CD4-positive, alpha-beta T cell treated with Interleukin-10 for 1 hour (primary cell): ENCODE data around the gene SLC22A17.
"Not testable (repeated sequence)": the region's sequence is repeated elsewhere in the genome, so short reads cannot be mapped to it uniquely, and the experiment has no call there.

Experiments
- DNase-seq: peaks from one replicate; pipeline ENCODE4 v3.0.0-alpha.2; 2020

The SLC22A17 gene

DNA sequence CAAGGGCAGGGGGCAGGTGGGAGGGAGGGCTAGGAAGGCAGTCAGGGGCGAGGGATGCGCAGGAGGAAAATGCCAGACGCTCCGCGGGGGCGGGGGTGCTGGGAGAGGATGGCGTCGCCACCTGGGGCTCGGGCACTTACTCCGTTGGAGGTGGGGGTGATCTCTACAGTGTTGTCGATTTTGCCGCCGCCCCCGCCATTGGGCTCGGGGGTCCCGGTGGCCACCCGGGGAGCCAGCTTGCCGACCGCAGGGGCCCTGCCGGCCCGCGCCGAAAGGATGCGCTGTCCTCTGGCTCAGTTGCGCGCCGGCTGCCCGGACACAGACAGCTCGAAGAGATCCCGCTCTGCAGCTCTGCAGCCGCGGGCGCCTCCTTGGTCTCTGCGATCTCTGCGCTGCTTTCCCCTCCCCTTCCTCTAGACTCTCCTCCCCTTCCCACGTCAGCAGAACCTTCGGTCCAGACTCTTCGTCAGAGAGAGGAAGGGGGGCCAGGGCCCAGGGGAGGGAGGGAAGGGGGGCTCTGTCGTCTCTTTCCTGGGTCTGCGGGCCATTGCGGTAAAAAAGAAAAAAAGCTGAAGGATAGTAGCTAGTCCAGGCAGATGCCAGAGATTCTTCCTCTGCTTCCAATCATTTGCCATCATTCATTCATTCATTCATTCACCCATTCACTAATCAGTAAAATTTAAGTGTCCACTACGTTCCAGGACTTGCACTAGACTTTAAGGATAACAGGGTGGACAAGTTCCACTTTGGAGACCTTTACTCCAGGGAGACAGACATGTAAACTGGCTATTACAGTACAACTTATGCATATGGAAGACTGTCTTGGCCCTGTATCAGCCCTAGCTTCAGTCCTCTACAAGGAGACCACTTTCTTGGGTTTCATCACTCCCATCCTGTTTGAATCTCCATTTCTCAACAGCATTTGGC, at the start of gene SLC22A17:
Gene SLC22A17, minus strand, starts transcription at position 382 of the 927 bp plus-strand sequence.
- peak; percentile 64 for DNase-seq

DNA sequence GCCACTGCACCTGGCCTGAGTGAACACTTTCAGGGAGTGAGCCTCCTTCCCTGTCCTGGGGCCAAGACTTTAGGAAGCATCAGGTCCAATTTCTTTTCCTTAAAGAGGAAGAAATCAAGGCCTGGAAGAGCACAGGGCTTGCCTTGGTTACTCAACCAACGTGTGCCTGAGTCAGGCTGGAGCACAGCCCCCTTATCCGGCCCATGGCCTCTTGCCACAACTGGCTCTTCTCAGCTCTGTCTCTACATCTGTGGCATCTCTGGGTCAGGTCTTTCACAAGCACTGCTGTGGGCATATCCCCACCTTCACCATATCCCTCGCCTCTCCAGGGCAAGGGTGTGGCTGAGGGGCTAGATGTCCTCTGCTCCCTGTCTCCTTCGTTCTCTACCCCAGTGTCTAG, 48.6 kb upstream of the SLC22A17 start:
- no peak for DNase-seq

DNA sequence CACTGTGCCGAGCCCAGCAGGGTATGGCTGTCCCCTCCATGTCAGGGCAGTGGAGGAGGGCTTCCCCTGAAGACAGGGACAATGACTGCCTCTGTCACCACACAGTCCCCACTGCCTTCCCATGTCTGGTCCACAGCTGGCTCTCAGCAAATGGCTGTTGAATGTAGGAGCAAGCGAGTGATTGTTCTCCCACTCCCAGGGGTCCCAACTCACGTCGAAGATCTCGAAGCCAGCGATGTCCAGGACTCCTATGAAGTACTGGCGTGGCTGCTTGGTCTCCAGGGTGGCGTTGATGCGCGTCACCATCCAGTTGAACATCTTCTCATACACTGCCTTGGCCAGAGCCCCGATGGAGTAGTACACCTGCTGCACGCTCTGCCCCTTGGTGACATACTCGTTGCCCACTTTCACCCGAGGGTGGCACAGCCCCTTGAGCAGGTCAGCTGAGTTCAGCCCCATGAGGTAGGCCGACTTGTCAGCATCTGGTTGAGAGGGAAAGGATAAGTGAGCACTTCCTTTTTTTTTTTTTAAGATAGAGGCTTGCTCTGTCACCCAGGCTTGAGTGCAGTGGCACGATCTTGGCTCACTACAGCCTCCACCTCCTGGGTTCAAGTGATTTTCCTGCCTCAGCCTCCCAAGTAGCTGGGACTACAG, 47.9 kb upstream of the SLC22A17 start:
- DNase-seq, result not testable (repeated sequence)

DNA sequence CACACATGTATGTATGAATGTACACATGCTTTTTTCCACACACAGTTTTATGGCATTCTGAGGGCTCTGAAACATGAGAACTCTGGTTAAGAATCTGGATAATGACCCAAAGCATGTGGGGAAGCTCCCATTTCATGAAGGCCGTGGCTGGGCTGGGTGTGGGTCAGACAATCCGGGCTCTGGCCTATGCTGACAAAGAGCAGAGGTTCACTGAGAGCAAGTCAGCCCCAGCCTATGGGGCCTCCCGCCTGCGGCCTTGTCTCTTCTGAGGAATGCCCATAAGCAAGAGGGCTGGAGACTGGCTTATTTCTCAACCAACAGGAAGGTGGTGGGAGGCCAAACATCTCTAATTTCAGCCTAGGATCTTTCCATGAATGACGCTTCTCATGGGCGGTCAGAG, 46.9 kb upstream of the SLC22A17 start:
- no peak for DNase-seq

DNA sequence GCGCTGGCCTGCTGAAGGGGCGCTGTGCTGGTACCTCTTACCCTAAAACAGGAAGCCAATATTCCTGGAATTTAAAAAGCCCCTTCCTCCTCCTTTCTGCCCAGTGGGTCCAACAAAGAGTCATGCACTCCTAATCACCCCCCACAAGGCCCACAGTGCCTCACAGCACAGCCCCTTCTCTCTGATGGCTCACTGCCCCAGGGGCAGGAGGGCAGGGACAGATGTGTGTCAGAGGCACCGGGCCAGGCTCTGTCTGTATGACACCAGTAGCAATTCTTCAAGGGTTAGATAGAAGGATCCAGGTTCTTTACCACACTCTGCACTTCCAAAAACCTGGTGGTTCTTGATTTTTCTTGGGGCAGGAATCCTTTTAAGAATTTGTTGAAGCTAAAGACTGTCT, 46.4 kb upstream of the SLC22A17 start:
- DNase-seq, result no peak

DNA sequence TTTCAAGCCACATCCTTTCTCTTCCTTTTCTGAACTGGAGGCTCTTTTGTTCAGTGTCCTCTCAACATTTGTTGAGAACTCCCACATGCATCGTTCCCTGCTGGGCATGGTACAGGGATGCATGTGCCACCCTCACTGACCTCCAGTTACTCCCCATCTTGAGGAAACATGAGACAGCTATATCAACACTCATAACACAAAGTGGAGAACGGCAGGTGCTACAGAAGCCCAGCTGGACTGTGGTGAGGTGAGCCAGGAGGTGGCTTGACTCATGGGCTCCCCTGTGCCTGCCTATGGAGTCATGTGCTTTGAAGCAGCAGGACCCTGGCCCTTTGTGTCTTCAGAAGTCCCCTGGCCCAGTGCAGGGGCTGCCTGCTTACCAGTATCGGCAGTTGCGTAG, 45.7 kb upstream of the SLC22A17 start:
- DNase-seq, result no peak

DNA sequence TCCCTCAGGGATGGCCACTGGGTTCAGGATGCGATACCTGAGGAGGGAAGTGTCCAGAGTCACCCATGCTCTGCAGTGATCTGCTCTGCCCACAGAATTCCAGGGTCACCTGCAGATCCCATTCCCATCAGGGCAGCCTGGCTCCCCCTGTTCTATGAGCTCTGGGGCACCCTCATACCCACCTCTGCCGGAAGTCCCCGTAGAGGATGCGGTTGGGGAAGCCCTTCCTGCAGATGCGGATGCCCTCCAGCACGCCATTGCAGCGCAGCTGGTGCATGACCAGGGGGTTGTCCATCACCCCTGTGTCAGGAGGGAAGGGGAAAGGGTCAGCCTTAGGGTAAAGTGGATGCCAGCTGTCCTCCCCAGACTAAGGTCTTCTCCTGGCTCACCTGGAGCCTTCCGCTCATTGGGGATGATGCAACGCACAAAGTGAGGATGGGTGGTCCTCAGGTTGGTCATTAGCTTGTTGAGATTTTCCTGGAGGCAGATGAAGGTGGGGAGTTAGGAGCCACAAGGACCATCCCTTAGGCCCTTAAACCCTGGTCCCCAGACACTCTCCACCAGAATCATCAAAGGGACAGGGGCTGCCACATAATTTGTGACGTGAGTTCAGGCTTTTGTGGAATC, 44.2 kb upstream of the SLC22A17 start:
- DNase-seq, result no peak

DNA sequence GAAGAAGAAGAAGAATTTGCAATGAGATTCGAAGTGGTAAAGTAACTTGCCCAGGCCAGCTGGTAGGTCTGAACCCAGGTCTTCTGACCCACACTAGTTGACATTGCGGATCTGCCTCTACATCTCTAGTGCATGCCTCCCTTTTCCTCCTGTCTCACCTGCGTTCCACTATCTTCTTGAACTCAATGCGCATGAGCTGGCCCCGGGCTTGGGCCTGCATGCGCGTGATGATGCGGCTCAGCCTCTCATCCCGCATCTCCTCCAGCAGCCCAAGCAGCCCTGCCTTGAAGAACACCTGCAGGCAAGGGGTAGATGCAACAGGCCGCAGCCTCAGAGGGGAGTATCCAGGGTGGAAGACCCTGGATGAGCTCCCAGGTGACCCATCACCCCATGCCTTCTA, 43.4 kb upstream of the SLC22A17 start:
- no peak for DNase-seq

DNA sequence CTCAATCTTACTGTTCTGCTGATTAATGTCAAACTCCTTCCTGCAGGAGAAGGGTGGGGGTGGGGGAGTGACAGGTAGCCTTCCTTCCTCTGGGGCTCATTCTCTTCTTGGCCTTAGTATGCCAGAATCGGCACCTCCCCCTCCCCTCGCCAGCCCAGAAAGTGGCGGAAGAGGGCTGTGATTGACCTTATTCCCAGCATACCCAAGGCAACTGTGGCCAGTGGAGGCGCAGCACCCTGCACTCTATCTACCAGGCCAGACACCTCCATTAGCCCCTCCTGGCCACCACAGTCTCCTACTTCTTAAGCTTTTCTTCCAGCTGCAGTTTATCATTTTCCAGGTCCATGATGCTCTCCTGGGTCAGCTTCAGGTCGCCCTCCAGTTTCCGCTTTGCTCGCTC, 39.9 kb upstream of the SLC22A17 start:
- no peak for DNase-seq

DNA sequence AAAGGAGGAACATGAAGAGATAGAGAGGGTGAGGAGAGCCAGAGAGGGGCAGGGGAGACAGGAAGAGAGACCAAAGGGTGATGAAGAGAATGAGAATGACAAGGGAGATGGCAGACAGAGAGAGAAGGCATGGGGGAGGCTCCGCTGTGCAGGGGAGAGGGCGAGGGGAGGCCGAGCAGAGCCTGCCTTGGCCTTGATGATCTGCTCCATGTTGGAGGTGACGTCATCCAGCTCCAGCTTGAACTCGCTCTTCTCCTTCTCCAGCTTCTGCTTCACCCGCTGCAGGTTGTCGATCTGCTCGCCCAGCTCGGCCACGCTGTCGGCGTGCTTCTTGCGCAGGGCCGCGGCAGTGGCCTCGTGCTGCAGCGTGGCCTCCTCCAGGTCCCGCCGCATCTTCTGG, 37.2 kb upstream of the SLC22A17 start:
- not testable (repeated sequence) for DNase-seq

DNA sequence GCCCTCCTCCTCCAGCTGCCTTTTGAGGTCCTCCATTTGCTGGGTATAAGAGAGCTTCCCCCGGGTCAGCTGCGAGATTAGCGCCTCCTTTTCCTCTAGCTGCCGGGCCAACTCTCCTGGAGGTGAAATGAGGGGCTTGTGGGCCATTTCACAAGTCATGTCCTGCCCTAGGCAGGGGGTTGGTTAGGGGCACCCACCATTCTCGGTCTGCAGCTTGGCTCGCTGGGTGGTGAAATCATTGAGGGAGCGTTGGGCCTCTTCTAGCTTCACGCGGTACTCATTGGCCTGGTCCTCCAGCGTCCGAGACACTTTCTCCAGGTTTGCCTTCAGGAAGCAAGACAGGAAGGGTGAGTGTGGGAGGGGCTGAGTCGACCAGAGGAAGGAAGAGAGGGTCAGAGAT, 36.7 kb upstream of the SLC22A17 start:
- no peak for DNase-seq

DNA sequence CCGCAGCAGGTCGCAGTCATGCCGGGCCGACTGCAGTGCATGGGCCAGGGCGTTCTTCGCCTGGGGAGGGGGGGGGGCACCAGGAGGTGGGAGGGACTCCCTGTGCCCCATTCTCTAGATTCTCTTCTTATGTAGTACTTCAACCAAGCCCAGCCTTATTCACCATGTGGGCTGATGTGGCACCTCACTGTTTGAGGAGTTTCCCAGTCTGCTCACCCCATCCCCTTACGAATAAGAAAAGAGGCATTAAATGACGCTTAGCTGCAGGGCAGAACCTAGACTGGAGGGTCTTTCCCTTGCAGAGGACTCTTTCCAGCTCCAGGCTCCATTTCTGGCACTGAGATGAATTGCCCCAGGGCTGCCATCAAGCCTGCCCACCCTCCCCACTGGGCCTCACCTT, 36.3 kb upstream of the SLC22A17 start:
- DNase-seq, result no peak

DNA sequence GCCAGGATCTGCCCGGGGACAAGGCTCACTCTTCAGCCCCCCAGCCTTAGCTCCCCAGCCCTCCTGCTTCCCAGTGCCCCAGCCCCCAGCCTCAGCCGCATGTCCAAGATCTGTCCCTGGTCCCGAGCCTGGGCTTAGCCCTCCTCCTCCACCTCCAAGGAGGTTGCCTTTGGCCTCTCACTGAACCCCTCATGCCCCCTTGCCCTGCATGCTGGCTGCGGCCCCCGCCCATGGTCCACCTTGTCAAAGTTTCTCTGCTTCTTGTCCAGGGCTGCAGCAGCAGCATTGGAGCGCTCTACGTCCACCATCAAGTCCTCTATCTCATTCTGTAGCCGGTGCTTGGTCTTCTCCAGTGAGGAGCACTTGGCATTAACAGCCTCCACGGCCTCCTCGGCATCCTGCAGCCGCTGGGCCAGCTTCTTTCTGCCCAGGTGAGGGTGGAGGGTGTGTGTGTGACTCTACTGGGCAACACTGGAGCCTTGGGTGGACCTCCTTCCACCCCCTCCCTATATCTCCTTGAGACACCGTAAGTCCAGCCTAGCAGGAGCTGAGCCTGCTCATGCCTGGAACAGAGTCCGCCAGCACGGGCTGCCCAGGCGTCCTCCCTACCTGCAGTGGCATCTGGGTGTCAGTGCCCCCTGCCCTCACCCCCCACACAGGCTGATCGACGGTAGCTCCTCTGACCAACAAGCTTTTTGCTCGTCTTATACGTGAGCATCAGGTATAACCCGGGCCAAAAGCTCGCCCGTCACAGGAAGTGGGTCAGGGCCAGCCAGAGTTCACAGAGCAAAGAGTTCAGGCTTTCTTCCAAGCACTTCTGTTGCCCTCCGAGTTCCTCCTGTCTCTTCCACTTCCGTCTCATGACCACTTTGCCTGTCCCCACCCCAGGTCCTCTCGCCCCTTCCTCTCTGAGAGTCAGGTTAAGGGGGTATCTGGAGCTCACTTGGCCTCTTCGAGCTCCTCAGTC, 35.5 kb upstream of the SLC22A17 start:
- DNase-seq, result no peak

DNA sequence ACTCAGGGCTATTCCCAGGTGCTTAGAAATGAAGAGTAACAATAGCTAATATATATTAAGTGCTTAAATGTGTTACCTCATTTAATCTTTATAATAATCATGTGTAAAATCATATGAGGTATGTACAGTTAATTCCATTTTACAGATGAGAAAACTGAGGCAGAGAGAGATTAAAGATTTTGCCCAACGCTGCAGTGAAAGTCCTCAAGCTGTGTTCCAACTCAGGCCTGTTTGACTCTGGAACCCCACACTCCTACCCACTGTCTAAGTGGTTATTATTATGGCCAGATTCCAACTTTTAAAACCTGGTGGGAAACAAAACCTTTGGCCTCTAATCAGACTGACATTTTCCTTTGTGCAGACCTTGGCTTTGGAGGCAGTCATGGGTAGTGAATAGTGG, 34.3 kb upstream of the SLC22A17 start:
- no peak for DNase-seq

DNA sequence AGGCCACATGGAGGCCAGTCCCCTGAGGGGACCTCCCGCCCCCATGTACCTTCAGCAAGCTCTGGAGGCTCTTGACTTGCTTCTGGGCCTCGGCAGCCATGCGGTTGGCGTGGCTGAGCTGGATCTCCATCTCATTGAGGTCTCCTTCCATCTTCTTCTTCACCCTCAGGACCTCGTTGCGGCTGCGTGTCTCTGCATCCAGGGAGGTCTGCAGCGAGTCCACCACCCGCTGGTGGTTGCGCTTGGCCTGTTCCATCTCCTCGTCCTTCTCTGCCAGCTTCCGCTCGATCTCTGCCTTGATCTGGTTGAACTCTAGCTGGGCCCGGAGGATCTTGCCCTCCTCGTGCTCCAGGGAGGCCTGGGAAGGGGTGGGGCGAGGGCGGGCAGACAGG, 33.6 kb upstream of the SLC22A17 start:
- DNase-seq, result not testable (repeated sequence)

DNA sequence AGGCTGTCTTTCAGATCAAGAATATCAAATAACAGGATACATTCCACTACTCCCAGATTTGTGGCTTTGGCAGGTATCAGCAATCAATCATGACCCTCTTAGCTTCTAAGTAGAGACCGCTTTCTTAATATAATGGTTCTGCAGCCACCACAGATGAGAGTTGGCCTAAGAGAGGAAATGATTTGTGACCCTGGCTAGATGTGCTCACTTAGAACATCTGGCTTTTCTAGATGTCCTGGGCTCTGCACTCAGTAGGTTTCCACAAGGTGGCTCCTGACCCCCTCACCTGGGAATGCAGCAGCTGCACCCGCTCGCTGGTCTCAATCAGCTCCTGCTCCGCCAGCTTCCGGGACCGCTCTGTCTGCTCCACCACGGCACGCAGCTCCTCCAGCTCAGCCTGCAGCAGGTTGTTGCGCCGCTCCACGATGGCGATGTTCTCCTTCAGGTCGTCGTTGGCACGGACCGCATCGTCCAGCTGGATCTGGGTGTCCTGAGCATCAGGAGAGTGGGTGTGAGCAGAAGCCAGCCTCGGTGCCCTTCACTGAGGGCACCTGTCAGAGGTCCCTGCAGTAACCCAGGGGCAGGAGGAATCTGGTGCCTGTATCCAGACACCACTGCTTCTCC, 33.1 kb upstream of the SLC22A17 start:
- no peak for DNase-seq

DNA sequence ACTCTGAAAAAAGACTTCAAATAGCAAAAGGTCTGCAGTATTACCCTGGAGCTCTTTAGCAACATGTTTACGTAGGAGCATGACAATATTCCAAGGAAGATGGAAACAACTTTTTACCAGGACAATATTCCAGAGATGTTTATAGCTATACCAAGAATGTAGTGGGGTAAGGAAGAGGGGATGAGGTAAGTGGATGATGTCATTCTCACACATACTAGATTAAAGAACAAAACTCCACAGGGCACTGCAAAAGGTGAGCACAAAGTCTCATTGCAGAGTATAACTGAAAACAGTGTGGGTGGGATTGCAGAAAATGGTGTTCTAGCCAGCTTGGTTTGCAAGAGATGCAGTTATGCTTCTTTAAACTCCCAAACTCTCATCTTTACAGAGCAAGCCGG, 32.6 kb upstream of the SLC22A17 start:
- DNase-seq, result no peak

DNA sequence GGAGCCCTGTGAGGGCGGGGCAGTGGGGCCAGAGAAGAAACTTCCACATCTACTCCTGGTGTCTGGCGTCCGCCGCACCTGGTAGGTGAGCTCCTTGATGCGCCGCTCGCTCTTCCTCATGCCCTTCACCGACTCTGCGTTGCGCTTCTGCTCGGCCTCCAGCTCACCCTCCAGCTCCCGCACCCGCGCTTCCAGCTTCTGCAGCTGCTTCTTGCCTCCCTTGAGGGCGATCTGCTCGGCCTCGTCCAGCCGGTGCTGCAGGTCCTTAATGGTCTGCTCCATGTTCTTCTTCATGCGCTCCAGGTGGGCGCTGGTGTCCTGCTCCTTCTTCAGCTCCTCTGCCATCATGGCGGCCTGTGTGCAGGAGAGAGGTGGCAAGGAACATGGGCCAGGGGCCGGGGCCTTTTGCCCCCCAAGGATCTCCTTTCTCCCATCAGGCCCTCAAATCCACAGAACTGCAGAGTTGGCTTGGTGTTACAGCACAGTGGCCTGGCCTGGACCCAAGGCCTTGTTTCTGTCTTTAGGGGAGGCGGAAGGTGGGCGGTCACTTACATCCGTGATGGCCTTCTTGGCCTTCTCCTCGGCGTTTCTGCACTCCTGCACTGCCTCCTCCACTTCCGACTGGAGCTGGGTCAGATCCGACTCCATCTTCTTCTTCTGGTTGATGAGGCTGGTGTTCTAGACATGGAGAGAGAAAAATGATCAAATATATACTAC, 31.8 kb upstream of the SLC22A17 start:
- no peak for DNase-seq

DNA sequence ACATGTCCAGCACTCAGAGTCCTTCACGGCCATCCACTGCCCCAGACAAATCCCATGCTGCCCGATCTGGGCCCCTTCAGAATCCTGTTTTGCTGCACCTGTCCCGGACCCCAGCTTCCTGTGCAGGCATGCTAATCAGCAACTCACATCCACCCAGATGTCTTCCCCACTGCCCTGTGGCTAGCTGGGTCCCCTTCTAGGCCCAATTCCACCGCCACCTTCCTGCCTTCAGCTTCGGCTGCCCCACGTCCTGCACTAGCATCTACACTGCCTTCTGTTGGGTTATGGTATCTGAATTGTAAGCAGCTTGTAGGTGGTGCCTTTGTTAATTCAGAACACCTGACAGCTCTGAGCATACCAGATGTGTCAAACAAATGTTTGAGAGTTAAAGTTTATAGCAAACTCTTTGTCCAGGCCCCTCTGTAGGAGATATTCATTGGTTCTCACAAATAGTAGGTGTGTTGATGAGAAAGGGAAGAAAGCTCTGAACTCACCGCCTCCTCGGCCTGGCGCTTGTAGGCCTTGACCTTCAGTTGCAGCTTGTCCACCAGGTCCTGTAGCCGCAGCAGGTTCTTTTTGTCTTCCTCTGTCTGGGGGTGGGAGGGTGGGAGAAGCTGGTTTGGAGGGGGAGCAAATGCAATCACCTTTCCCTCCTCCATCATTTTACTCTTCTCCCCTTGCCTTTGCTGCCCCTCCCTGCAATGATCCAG, 30.2 kb upstream of the SLC22A17 start:
- no peak for DNase-seq

DNA sequence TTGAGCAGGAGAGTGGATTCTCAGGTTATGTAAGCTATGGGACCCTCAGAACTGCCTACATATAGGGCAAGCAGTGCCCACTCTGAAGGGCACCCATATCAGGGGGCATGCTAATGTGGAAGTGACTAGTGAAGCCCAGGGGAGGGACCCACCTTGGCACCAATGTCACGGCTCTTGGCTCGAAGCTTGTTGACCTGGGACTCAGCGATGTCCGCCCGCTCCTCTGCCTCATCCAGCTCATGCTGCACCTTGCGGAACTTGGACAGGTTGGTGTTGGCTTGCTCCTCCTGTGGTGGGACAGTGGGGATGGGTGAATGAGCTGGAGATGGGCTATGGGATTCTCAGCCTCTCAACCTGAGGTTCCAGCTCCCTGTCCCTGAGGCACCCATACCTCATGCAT, 29.6 kb upstream of the SLC22A17 start:
- no peak for DNase-seq

DNA sequence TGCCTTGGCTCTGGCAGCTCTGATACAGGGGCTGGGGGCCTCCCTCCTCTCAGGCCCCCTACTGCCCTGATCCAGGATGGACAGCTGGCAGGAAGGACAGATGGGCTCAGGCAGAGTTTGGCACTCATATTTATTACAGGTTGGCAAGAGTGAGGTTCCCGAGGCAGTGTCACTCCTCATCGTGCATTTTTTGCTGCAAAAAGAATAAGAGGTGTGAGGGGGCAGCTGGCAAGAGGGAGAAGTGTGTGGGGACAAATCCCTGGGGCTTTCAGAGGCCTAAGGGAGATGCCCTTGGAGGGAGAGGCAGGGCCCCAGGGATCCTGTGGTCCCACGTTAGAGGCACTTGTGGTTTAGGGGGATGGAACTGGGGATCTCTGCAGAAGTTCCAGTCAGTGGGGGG, 29.2 kb upstream of the SLC22A17 start:
- no peak for DNase-seq
